Glomerular visceral epithelial cell (primary cell): ENCODE measurements around the gene TMED8.
"Not testable (repeated sequence)": the region's sequence is repeated elsewhere in the genome, so short reads cannot be mapped to it uniquely, and the experiment has no call there.

Experiments used
- DNase-seq: peaks from one replicate; pipeline ENCODE4 v3.0.0-alpha.2; 2016; ENCODE audit errors: extremely low spot score

TMED8 gene

GRCh38 chr14:77322951-77323350 is 53.9 kb downstream of the TMED8 start:
- no peak for DNase-seq

DNA sequence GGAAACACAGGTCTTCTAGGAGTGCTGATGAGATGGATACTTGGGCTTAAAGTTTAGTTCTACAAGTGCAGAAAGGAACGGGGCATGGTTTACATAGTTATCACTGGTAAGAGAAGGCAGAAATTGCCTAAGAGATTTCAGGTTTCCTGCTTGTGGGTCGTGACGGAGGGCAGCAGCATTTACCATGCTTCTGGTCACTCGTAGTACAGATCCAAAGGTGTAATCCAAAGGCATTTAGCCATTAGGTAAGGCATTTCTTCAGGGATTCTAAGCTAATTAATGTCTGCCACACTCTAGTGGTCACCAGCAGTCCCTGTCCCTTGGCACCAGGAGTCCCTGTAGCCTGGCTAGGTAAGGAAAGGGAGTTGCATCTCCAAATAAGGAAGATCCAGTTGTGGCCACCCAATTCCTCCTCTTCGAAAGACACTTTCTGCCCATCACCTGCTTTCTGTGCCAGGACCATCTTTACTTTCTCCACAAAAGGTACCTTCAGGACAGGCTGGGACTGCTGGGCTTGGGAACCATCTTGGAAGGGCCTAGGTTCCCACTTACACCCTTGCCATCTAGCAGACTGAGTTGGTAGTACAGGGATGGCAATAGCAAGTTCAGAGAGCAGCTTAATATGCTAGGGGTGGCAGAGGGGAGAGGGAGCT is 54.5 kb downstream of the TMED8 start:
- no peak for DNase-seq

DNA sequence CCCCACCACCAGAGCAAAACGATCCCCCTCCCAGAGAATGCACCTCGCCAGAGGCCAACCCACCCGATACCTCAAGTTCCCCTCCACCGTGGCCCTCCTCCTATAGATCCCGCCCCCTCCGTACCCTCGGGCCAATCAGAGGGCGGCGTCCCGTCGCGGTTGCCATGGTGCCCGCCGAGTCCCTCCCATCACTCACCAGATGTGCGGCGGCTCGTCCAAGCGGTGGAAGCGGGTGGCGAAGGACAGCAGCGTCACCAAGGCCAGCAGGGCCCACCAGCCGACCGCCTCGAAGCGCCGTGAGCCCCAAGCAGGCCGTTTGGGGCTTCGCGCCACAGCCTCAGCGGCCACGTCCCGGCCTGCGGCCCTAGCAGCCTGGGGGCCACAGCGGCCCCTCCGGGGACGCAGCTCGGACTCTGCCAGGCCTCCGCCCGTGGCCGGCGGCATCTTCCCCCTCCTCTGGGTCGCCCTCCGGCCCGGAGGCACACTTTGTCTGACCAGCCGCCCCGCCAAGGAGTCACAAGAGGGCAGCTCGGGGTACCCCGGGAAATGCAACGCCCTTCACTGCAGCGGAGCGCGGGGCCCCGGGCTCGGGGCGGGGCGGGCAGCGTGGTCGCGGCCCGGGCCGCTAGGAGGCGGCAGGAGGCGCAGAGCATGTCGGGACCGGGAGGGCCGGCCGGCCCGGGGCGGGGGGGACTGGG is 56.5 kb downstream of the TMED8 start, which contains the start of gene POMT2:
POMT2 (minus strand) TSS at position 646 of the 698 bp plus-strand sequence; CDS start at position 444, 202 bp downstream.
- peak; percentile 92 for DNase-seq

- DNase-seq = peak; percentile 56
Observed at GRCh38 chr14:77319422-77319821, 57.5 kb downstream of the TMED8 start.

DNA sequence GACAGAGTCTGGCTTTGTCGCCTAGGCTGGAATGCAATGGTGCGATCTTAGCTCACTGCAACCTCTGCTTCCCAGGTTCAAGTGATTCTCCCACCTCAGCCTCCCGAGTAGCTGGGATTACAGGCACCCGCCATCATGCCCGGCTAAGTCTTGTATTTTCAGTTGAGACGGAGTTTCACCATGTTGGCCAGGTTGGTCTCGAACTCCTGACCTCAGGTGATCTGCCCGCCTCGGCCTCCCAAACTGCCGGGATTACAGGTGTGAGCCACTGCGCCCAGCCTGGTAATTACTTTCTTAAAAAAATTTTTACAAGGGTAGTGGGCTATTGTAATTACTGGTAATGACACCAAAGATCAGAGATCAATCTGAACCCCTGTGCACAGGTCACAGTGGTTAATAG is 58.1 kb downstream of the TMED8 start:
- DNase-seq = not testable (repeated sequence)

DNA sequence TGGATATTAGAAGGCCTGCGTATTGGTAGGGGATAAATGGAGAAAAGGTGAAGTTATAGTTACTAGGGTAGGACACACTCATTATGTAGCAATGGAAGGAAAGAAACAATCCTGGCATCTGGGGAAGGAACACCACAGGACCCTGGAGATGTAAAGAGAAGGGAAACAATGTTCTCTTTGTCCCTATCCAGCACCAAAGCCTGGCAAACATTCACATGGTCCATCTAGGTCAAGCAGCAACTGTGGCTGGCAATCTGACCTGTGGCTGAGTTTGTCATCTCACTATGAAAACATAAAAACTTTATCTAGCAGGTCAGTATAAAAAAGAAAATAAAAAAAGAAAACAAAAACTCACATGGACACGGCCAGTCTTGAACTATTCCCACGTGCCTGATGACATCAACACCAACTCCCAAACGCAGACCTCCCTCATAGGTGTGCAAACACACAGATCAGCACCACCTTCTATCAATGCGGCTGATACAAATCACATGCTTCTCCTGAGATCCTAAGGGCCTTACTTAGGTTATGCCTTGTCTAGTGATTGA is 58.8 kb downstream of the TMED8 start:
- DNase-seq = no peak

- no peak for DNase-seq
Observed at GRCh38 chr14:77316872-77317301, 60.0 kb downstream of the TMED8 start.

DNA sequence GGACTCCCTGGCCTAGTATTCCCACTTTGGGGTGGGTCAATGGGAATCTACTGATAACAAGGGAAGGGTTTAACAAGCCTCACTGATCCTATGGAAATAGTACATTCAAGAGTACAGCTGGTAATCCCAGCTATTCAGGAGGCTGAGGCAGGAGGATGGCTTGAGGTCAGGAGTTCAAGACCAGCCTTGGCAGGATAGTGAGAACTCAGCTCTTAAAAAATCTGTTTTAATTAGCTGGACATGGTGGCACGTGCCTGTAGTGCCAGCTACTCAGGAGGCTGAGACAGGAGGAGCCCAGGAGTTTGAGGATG is 60.7 kb downstream of the TMED8 start:
- DNase-seq = no peak

- DNase-seq = no peak
Observed at GRCh38 chr14:77314539-77315457, 62.1 kb downstream of the TMED8 start.

GRCh38 chr14:77314043-77314442 is 62.9 kb downstream of the TMED8 start:
- DNase-seq = peak; percentile 11

GRCh38 chr14:77313371-77313770 is 63.5 kb downstream of the TMED8 start:
- DNase-seq = no peak

DNA sequence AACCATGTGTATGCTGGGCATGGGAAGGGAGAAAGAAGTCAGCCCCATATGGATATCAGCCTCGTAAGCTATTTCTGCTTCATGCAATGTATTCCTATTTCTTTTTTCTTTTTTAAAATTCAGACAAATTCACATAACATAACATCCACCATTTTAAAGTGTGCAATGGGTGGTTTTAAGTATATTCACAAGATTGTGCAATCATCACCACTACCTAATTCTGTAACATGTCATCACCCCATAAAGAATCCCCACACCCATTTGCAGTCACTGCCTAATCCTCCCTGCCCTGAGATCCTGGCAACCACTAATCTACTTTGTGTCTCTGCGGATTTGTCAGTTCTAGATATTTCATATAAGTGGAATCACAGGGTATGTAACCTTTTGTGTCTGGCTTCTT is 65.7 kb downstream of the TMED8 start:
- no peak for DNase-seq

DNA sequence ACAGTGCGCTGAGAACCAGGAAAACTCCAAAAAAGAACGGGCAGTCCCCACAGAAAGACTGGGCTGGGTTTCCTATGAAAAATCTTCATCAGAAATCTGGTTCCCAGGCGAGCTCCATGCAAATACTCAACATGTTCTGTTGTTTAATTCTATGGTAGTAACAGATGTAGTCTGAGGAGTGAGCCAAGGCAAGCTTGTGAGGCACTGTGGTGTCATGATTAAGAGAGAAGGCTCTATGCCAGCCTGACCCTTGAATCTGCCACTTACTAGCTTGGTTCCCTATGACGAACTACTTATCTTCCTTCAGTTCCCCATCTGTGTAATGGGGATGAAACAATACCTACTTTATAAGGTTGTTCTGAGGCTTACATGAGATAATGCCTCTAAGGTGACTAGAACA is 66.9 kb downstream of the TMED8 start:
- DNase-seq = no peak

DNA sequence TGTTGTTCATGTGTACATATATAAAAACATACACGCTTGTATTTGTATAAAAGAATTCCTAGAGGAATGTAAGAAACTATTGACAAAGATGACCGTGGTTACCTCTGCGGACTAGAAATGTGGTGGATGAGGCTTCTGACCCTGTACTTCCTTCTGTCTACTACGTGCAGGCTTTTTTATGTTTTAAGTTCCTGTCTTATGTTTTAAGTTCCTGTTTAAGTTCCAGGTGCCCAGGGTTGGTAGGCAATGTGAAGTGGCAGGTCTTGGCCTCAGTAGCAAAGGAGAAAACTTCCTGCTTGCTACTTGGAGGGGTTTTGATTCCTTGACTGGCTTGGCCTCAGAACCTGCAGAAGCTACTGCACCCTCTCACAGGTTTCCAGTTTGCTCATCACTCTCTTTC is 67.8 kb downstream of the TMED8 start:
- DNase-seq = no peak

DNA sequence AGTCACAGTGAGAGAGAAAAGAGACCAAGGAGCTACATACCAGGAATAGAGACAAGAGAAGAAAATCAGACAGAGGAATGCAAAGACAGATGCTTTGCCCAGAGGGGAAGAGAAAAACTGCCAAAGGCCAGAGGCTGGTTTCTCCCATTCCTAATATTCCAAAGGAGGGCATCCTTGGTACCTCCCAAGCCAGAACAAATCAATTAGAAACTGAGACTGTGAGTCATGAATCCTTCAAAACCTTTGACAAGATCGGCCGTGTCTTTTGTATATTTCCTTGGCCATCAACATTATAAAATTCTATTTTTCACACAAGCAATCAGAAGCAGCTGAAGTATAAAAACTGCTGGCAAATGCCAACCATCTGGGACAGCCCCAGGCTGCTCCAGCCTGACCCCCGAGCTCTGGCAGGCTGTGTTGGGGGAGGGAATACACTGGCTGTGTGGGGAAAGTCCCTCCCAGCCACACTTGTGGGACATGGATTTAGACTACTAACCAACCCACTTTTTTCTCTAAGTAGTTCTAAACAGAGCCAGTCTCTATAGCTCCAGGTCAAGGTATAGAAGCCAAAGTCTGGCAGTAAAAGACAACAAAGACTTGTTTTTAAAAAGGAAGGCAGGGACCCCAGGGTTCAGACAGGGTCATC is 69.9 kb downstream of the TMED8 start:
- peak; percentile 54 for DNase-seq

GRCh38 chr14:77306416-77306815 is 70.5 kb downstream of the TMED8 start:
- no peak for DNase-seq

GRCh38 chr14:77305696-77306095 is 71.2 kb downstream of the TMED8 start:
- no peak for DNase-seq

- peak; percentile 86 for DNase-seq
Observed at GRCh38 chr14:77303417-77304156, 73.3 kb downstream of the TMED8 start.

GRCh38 chr14:77302926-77303325 is 74.0 kb downstream of the TMED8 start:
- peak; percentile 52 for DNase-seq

GRCh38 chr14:77301103-77301502 is 75.8 kb downstream of the TMED8 start:
- DNase-seq = peak; percentile 58

- no peak for DNase-seq
Observed at GRCh38 chr14:77299771-77300170, 77.1 kb downstream of the TMED8 start.
